NK-92 (cell line): ENCODE data around the gene SELP.

ENCODE experiments used
- DNase-seq: peaks from one replicate; lab custom pipeline; 2025; ENCODE audit not compliant: unreplicated experiment; lab: John Stamatoyannopoulos, UW

The SELP gene

DNA sequence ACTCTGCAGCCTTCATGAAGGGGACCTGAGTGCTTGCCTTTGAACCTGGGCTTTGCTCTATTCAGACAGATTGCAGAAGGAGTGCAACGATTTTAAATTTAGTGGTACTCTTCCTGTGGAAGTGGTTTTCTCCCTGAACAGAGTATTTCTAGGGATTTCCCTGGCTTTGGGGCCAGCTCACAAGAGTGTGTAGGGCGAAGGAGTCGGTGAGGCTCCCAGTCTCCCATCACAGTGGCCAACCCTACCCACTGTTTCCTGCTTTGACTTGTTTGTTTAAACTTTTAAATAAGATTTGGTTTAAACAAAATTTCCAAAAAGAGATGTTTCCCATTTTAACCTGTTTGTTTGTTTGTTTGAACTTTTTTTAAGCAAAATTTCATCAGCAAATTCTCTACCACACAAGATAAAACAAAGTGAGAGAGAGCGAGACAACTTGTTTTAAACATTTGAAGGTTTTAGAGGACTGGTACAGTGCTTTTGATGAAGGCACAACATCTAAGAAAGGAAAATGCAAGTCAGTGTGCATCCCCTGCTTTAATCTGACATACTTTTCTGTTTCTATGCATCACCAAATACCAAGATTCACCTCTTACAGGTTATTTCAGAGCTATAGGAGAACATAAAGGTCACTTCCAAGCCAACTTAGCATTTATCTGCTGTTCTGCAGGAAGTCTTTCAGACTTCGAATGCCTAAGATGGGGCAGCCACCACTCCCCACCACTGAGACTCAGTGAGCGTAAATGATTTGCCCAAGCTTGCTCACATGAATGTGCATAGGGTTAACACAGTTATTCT is 6.6 kb downstream of the SELP start:
- no peak for DNase-seq

DNA sequence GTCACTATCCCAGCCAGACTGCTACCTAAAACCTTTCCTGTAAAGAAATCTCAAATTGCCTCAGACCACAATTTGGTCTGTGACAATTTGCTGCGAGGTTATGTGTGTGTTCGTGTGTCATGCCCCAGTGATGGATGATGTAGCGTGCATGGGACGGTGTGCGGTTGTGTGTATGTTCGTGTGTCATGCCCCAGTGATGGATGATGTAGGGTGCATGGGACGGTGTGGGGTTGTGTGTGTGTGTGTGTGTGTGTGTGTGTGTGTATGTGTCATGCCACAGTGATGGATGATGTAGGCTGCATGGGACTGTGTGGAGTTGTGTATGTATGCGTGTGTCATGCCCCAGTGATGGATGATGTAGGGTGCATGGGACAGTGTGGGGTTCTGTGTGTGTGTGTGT is 9.4 kb downstream of the SELP start:
- no peak for DNase-seq

- no peak for DNase-seq
Observed at GRCh38 chr1:169618367-169618766, 11.6 kb downstream of the SELP start.

DNA sequence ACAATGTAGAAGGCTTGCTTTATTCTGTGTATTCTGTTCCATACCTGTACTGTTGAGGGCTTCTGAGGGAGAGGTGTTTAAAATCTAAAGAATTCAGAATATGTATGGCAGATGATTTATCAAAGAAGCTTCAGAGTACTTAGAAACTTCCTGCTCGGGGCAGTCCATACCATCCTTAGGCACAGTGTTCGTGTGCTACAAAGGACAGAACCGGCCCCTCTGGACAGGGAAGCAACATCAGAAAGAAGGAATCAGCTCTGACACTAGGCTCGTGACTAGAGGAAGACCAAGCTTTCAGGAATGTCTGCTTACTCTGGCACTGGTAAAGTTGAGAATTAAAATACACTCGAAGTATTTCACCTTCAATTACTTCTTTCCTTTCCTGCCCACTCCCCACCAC is 14.1 kb downstream of the SELP start:
- DNase-seq, result no peak

DNA sequence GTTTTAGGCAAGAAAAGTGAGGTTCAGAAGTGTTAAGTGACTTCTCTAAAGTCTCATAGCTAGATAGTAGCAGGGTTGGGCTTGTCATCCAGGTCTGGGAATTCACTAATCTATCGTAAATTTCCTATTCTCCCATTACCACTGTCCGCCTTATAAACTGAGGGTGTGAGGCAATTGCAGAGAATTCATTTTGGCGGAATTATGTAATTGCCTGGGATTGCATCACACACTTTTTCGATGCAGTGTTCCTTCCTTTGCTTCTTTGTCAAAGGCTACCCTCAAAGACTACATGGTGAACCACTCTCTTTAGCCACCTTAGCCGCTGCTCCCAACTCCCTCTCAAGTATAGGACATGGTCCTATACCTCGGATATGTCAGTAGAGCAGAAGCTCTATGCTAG is 19.1 kb downstream of the SELP start:
- no peak for DNase-seq

DNA sequence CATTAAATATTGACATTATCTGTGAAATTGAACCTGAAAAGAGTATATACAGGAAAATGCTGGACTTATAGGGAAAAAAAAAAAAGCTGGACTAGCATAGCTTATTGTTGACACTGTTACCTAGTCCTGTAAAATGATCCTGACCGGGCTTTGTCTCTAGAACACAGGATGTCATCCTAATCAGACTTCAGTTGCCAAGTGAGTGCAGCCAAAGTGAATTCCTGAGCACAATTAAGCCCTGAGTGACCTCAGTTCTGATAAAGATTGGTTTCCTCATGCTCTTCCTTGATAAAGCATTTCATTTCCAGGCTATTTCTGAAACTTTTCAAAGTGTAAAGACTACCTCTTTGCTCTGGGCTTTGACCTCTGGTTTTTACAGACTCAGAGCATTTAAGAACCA is 19.8 kb downstream of the SELP start:
- no peak for DNase-seq

DNA sequence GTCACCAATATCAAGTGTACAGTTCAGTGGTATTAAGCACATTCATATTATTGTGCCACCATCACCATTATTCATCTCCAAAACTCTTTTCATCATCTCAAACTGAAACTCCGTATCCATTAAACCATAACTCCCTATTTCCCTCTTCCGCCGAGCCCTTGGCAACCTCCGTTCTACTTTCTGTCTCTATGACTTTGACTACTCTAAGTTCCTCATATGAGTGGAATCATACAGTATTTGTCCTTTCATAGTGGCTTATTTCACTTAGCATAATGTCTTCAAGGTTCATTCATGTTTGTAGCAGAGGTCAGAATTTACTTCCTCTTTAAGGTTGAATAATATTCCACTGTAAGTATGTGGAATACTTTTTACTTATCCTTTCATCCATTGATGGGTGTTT is 21.7 kb downstream of the SELP start:
- DNase-seq, result no peak

DNA sequence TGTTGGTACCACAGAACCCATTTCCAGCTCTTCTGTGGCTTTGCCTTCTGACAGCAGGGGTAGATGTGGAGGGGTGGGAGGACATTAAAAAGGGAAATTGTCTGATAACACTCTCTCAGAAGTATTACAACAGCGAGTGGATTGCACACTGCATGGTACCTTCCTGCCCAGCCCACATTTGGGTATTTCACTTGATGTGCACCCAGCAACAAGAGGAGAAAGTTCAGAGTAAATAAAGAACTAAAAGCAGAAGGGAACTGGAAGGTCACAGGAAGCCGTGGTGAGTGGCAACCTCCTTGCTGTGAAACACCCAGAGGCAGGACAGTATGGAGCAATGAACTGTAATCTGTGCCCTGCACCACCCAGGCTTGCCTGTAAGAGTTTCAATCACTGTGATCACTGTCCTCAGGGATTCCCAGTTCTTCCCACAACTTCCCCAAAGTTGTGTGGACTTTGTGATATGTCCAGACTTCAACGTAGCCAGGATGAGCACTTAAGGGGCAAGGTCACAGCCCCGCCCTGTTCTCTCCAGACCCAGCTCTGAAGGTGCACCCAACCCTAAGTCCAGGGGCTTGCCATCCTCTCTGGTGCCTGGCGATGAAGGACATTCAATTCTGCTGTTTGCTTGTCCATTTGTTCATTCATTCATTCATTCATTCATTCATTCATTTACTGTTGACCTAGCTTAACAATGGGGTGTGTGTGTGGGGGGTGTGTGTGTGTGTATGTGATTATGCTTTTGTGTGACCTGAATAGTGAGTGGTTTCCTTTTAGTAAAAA is 25.0 kb downstream of the SELP start:
- no peak for DNase-seq

GRCh38 chr1:169601096-169601881 is 28.6 kb downstream of the SELP start:
- no peak for DNase-seq

DNA sequence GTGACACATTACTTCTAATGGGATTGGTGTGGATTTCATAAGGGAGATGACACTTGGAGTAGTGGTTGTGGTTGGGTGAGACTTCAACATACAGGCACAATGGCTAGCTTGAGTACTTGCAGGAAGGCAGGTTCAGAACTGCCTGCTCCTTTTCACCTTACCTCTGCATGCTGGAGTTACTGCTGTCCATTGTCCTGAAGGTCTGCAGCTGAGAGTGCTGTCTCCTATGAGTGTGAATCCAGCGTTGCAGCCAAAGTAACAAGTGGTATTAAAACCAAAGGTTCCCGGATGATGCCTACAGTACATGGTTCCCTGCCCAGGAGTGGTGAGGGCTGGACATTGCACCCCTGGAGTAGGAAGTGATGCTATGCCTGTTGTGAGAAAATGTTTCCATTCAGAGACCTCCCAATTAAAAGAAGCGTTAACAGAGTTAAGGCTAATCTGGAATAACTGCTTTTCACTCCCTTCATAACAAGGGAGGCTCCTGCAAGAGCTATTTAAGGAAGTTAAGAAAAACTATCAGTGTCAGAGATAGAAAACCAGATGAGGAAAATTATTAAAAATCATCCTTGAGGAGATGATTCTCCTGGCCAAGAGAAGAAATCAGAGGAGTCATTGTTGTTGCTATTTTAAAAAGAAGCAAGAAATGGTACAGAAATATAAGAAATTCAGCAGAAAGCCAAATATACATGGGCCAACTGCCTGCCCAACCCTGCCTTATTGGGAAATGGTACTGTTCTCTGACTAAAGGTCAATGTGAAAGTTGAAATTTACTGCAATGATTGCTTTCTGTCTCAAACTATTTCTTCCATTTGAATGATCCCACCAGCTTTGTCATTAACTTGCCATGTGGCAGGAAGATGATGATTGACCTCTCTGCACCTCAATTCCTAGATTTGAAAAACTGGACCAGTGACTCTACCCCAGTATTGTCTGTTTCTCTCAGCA is 33.9 kb downstream of the SELP start:
- DNase-seq, result no peak

DNA sequence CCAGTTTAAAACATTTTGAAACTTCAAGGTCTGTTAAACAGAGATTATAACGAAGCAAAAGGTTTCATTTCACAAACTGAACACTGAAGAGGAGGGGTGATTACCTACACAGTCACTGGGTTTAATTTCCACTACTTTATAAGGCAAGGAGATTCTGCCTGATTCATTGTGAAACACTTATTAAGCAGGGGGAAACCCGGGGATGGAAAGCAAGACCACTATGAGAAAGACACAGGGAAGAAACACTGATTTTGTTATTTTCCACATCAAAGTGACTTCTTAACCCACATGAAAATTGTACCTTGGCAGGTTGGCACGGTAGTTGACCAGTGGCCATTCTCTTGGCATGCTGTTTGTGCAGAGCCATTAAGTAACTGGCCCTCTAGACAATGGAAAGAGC is 35.5 kb downstream of the SELP start:
- no peak for DNase-seq

- no peak for DNase-seq
Observed at GRCh38 chr1:169590932-169591331, 39.0 kb downstream of the SELP start.

- DNase-seq, result no peak
Observed at GRCh38 chr1:169588785-169589485, 41.0 kb downstream of the SELP start.

DNA sequence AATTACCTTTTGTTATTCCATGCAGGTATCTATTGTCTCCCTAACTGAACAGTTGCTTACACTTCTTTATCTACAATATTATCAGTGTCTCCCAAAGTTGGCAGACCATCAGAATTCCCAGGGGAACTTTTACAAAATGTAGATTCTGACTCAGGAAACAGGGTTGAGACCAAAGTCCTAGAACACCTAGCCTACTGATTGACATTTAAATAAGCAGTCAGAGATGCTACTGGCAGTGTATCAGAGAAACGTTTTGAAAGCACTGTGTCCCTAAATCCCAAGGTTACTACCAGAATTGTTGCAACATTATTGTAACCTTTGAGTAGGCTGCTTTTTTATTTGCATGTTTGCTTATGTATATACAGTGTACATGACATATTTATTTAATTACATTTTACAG is 41.8 kb downstream of the SELP start:
- DNase-seq, result no peak

- no peak for DNase-seq
Observed at GRCh38 chr1:169586395-169587255, 43.3 kb downstream of the SELP start, which contains the start of gene F5. TSS of gene F5 (minus strand) at chr1:169586481. CDS start at chr1:169586386, 95 bp downstream.

GRCh38 chr1:169586067-169586394 is 43.9 kb downstream of the SELP start:
- DNase-seq, result no peak

- DNase-seq, result no peak
Observed at GRCh38 chr1:169585181-169585580, 44.7 kb downstream of the SELP start.

DNA sequence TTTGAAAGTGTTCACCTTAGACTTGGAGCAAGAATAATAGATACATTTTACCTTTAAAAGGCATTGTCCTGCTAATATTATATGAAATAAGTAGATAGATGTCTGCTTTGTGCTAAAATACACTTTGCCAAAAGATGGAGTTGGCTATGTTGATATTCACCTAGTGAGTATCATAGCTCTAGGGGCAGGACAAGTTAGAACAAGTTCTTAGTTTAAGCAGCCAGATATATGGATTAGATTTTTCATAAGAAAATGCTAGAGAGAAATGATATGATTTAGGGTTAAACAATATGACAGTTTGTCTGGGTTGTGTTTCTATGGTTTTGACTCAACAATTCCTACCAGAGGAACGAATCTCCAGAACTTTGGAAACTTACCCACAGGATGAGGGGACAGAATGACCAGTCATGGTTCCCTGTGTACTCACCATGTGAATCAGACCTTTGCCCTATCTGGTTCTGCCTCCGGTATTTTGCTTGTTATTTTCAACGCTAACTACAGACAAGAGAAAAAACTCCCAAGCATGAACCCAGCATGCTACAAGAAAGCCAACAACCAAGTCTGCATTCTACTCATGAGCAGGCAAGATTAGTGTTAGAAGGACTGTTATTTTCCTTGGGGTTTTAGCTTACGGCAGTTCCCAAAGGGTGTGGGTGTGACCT is 45.3 kb downstream of the SELP start:
- DNase-seq, result no peak
